Measurements from ENCODE around the gene IRS2. TPM values are rescaled to one million over a fixed set of nuclear protein-coding genes. Genes with fewer than 3 reads are reported as not detected.

The IRS2 gene
- total RNA-seq, 6 donors from 2014 or later: 31.8 to 67.9 (median 46.4) TPM

DNA sequence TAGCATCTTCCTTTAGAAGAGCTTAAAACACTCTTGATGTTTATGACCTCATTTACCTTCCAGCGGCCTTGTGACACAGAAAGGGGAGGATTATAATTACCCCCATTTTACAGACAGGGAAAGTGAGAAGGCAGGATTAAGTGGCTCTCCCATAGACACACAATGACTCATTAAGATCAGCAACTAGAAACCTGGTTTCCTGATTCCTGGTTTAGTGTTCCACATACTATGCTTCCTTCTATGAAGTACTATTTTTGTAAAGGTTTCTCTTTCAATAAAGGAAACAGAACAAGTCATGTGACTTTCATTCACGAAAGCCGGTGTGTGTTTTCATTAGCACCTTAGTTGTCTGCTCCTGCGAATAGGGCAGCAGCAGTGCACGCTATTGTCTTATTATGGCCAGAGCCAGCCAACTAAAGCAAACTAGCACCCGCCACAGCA, 8.3 kb downstream of the IRS2 start:
- H3K27ac ChIP-seq: no peak overlapping the region
- 44 to 54% methylated on average over 5 to 6 of the region's 6 CpGs for WGBS, 2 donors
- peaks cover 30 to 61% (median 50%) of the 10 kb centered on the region in 4 donors for H3K4me1 ChIP-seq
- ATAC-seq (ENCODE audit: low FRiP score in 2 of 2): peak in 1 of 2 donors; percentile 23
- H3K4me3 ChIP-seq: peak overlapping the region in 3 of 4 donors; percentile 2 to 93 (median 51)
- no peak for DNase-seq
- TF ChIP-seq EP300 (IDR thresholded peaks at IDR 0.05): no peak
- TF ChIP-seq POLR2AphosphoS5 (IDR thresholded peaks at IDR 0.05): no peak
- no peak for TF ChIP-seq POLR2A (IDR thresholded peaks at IDR 0.05)
- TF ChIP-seq, protein P1, sequence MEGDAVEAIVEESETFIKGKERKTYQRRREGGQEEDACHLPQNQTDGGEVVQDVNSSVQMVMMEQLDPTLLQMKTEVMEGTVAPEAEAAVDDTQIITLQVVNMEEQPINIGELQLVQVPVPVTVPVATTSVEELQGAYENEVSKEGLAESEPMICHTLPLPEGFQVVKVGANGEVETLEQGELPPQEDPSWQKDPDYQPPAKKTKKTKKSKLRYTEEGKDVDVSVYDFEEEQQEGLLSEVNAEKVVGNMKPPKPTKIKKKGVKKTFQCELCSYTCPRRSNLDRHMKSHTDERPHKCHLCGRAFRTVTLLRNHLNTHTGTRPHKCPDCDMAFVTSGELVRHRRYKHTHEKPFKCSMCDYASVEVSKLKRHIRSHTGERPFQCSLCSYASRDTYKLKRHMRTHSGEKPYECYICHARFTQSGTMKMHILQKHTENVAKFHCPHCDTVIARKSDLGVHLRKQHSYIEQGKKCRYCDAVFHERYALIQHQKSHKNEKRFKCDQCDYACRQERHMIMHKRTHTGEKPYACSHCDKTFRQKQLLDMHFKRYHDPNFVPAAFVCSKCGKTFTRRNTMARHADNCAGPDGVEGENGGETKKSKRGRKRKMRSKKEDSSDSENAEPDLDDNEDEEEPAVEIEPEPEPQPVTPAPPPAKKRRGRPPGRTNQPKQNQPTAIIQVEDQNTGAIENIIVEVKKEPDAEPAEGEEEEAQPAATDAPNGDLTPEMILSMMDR (IDR thresholded peaks at IDR 0.05): no peak
- H3K9me3 ChIP-seq: no peaks in the 10 kb centered on the region
- peaks cover 10 to 39% (median 17%) of the 10 kb centered on the region in 4 donors for H3K36me3 ChIP-seq
- H3K27me3 ChIP-seq: no peaks in the 10 kb centered on the region

DNA sequence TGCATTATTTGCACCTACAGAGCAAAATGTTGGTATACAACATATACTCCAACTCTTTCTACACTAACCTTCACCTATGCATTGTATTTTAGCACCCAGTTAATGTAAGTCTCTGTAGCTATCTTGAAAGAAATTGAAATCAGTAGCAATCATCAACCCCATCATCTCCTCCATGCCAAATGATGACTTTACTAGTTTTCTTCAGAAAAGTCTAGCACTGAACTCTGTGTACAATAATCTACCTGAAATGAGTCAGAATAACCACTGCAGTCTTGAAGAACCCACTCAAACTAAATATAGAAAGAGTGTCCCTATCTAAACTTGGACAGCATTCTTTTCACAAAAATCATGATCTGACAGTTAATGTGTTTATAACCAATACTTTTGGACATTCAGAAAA, 9.8 kb downstream of the IRS2 start:
- TF ChIP-seq EP300 (IDR thresholded peaks at IDR 0.05) (peak in 1 of 4 donors; percentile 43), POLR2A (IDR thresholded peaks at IDR 0.05) (no peak)
- H3K27me3 ChIP-seq: no peaks in the 10 kb centered on the region
- no peak overlapping the region for H3K27ac ChIP-seq
- no peak for ATAC-seq (ENCODE audit: low FRiP score in 2 of 2)
- H3K36me3 ChIP-seq: peaks cover 0 to 33% (median 11%) of the 10 kb centered on the region in 4 donors
- peak overlapping the region in 2 of 4 donors; percentile 51 to 93 for H3K4me3 ChIP-seq
- no peaks in the 10 kb centered on the region for H3K9me3 ChIP-seq
- peaks cover 22 to 49% (median 38%) of the 10 kb centered on the region in 4 donors for H3K4me1 ChIP-seq
- DNase-seq: no peak

DNA sequence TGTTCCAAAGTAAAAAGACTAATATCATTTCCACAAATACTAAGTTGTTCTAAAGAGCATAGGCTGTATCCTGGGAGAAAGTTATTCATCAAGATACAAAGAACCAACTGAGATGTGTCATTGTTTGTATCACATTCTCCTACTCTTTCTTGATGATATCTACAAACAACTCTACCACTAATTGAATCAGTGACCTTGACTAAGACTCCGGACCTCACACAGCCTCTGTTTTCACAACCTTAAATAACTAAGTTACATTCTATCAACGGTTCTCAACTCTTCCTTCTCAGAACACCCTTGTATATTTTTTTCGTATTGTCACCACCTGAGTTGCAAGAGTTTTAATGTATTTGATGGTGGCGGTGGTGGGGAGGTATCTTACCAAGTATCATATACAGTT, 12.6 kb downstream of the IRS2 start:
- WGBS, 2 donors: 88 to 93% methylated on average over 4 of the region's 4 CpGs
- TF ChIP-seq, protein P1 (IDR thresholded peaks at IDR 0.05): no peak

DNA sequence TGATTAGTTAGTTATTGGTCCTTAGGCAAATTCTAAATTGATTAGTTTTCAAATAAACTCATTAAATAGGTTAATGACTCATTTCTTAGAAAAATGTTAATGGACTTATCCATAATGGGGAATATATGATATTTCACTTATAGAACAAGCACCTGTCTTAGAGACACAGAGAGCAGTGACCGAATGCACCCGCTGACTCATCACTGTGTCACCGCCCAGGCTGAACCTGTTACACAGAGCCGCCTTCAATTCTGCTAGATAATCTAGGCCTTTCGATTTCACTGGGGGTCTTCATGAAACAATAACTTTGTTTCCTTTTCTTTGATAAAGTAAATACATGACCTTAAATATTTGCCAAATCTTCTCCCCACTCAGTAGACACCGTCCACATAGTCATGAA, 13.1 kb downstream of the IRS2 start:
- H3K4me1 ChIP-seq: peaks cover 12 to 21% (median 16%) of the 10 kb centered on the region in 4 donors
- no peaks in the 10 kb centered on the region for H3K27me3 ChIP-seq
- TF ChIP-seq, protein P1 (IDR thresholded peaks at IDR 0.05): no peak
- TF ChIP-seq POLR2A (IDR thresholded peaks at IDR 0.05): no peak
- TF ChIP-seq EP300 (IDR thresholded peaks at IDR 0.05): no peak
- TF ChIP-seq POLR2AphosphoS5 (IDR thresholded peaks at IDR 0.05): no peak
- DNase-seq: no peak
- H3K36me3 ChIP-seq: peaks cover 0 to 23% (median 14%) of the 10 kb centered on the region in 4 donors
- no peaks in the 10 kb centered on the region for H3K9me3 ChIP-seq
- WGBS, 2 donors: 94 to 96% methylated on average over 6 of the region's 6 CpGs
- ATAC-seq (ENCODE audit: low FRiP score in 2 of 2): no peak
- no peak overlapping the region for H3K4me3 ChIP-seq
- H3K27ac ChIP-seq: no peak overlapping the region

More for the DNA sequence above, 12.6 kb downstream of the IRS2 start:
- H3K27ac ChIP-seq: no peak overlapping the region
- no peak overlapping the region for H3K4me3 ChIP-seq
- no peaks in the 10 kb centered on the region for H3K27me3 ChIP-seq
- H3K4me1 ChIP-seq: peaks cover 12 to 25% (median 19%) of the 10 kb centered on the region in 4 donors
- ATAC-seq (ENCODE audit: low FRiP score in 2 of 2) (no peak), DNase-seq (no peak)
- H3K9me3 ChIP-seq: no peaks in the 10 kb centered on the region
- peaks cover 0 to 23% (median 14%) of the 10 kb centered on the region in 4 donors for H3K36me3 ChIP-seq

DNA sequence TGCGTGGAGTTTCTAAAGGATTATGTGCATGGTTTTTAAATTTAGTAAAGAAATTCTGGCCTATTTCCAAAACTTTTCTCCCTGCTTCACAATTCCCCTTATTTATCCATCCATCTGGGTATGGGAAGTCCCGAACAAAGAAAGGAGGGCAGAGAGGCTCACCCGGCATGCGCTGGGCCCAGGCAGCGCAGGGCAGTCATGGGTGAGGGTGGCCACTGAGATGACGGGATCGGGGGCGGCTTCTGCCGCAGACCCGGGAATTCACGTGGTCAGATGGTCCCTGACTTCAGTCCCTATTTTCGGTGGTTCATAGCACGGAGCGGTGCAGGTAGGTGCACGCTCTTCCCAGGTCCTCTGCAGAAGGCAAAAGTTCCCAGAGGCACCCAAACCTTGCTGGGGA, 14.5 kb downstream of the IRS2 start:
- ATAC-seq (ENCODE audit: low FRiP score in 2 of 2) (no peak), DNase-seq (peak in 1 of 2 donors; percentile 42)
- H3K36me3 ChIP-seq: peaks cover 0 to 23% (median 14%) of the 10 kb centered on the region in 4 donors
- 93 to 95% methylated on average over 13 to 15 of the region's 15 CpGs for whole genome bisulfite sequencing, 2 donors
- peaks cover 7 to 13% (median 9%) of the 10 kb centered on the region in 4 donors for H3K4me1 ChIP-seq
- no peak overlapping the region for H3K4me3 ChIP-seq
- no peaks in the 10 kb centered on the region for H3K27me3 ChIP-seq
- H3K27ac ChIP-seq: no peak overlapping the region
- H3K9me3 ChIP-seq: no peaks in the 10 kb centered on the region
- TF ChIP-seq, protein P1 (IDR thresholded peaks at IDR 0.05): no peak
- no peak for TF ChIP-seq POLR2A (IDR thresholded peaks at IDR 0.05)
- TF ChIP-seq EP300 (IDR thresholded peaks at IDR 0.05): no peak
- TF ChIP-seq POLR2AphosphoS5 (IDR thresholded peaks at IDR 0.05): no peak

Data from upper lobe of left lung (tissue), 6 donors.